GM19372 (cell line): Measurements from ENCODE around the gene PLEK2.
"Not testable (repeated sequence)": the region's sequence is repeated elsewhere in the genome, so short reads cannot be mapped to it uniquely, and the experiment has no call there.

Experiments used
- ATAC-seq: cut with Tn5 transposase; IDR thresholded peaks from one replicate; pipeline ENCODE4 v1.9.1; 2021; ENCODE audit warnings: mild to moderate bottlenecking, low read depth, moderate library complexity; ENCODE audit not compliant: unreplicated experiment

Gene PLEK2

DNA sequence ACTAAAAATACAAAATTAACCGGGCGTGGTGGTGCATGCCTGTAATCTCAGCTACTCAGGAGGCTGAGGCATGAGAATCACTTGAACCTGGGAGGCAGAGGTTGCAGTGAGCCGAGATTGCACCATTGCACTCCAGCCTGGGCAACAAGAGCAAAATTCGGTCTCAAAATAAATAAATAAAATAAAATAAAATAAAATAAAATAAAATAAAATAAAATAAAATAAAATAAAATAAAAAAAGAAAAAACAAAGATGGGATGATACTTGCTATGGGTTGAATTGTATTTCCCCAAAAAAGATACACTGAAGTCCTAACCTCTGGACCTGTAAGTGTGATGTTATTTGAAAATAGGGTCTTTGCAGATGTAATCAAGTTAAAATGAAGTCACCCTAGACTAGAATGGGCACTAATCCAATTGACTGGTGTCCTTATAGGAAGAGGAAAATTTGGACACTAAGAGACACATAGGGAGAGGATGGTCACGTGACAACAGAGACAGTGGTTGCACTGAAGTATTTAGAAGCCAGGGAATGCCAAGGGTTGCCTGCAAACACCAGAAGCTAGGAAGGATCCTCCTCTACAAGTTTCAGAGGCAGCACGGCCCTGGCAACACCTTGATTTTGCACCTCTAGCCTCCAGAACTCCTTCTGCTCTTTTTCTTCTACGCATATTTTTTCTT, 3.7 kb downstream of the PLEK2 start:
- ATAC-seq: not testable (repeated sequence)

DNA sequence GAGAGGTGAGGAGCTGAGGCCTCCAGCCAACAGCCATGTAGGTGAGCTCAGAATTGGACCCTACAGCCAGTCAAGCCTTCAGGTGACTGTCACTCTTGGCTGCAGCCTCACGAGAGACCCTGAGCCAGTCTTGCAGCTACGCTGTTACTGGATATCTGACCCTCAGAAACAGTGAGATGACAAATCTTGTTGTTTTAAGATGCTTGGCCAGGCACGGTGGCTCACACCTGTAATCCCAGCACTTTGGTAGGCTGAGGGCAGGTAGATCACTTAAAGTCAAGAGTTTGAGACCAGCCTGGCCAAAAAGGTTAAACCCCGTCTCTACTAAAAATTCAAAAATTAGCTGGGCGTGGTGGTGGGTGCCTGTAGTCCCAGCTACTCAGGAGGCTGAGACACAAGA, 6.2 kb downstream of the PLEK2 start:
- no peak for ATAC-seq

DNA sequence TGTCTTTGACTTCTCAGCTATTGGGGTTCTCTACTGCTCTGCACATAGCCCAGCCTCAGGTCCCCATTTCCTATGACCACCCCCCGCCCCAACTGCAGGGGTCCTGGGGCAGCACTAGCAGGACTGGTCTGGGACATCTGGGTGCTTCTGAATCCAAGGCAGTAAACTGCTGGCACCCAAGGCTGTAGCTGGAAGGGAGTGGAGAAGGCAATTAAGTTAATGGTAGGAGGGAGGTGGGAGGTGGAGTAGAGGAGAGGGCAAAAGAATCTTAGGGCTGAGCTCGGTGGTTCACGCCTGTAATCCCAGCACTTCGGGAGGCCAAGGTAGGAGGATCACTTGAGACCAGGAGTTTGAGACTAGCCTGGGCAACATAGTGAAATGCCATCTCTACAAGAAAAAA, 11.5 kb downstream of the PLEK2 start:
- no peak for ATAC-seq

DNA sequence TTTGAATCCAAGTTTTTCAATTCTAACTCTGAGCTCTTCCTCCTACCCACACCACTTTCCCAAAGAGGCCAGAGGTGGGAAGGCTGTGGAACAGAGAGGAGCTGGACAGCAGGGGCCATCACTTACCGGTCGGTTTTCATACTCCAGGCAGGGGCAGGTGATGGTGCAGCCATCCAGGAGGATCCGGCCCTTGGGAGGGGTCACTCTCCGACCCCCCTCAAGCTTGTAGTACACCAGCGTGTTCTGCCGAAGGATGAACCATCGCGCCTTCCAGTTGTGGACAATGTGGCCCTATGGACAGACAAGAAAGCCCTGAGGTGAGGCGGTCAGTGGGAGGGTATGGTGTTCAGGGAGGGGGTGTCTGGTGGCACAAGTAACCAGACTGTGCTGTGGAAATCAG, 14.4 kb downstream of the PLEK2 start:
- ATAC-seq: no peak

DNA sequence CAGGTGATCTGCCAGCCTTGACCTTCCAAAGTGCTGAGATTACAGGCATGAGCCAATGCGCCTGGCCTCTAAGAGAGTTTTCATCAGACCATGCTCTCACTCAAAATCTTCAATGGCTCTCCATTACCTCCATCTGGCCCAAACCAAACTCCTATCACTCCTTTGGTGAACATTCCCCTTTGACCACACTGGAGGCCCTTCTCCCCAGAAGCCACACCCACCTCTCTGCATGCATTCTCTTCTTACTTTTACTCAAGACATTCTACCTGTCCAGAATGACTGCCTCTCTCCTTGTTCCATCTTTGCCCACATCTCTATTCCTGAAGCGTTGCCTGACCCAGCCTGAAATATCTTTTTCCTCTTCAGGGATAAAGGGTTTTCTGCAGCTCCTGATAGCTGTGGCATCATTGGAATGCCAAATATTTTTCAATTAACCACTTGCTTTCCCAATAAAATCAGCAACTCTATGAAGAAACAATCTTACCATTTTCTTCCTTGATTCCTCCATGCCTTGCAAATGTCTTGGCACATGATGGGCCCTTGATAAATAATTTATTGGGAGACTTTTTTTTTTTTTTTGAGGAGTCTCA, 15.5 kb downstream of the PLEK2 start:
- no peak for ATAC-seq

DNA sequence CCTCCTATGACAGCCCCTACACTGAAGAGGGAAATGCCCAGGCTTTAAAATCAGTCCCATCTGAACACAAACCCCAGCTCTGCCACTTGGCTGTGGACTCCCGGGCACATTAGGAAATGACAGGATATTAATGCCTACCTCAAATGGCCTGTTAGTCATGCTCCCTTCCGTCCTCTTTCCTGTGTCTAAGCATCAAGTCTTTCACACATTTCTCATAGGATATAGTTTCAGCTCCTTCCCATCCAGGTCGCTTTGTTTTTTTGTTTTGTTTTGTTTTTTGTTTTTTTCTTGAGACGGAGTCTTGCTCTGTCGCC, 16.1 kb downstream of the PLEK2 start:
- no peak for ATAC-seq

DNA sequence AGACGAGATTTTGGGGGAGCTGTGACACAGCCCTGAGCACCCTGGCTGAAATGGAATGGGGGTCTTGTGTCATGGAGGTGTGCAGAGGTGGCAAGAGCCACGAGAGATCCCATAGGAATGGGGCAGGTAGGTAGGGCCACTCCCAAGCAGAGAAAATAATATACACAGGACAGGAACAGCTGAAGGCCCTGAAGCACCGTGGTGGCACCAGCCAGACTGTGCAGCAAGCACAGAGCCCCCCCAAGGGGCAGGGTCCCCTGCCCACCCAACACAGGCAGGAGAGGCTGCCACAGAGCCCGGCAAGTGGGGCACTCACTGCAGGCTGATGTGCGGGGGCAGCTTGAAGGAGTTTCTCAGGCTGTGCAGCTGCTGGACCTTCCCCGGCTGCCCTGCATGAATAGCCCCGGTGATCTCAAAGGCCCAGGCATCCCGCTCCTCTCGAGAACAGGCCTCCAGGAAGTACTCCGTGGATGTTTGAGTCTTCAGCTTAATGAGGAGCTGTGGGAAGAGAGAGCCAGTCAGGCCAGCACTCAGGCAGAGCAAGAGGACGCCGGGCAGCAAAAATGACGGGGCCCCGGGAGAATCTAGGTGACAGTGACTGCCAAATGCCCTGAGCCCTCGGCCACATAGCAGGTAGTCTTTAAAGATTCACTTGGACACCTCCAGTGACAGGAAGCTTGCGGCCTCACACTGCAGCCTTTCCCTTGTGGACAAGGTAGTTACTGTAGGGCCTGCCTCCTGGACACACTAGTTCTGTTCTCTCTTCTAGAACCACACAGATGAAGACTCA, 16.7 kb downstream of the PLEK2 start:
- ATAC-seq: no peak

DNA sequence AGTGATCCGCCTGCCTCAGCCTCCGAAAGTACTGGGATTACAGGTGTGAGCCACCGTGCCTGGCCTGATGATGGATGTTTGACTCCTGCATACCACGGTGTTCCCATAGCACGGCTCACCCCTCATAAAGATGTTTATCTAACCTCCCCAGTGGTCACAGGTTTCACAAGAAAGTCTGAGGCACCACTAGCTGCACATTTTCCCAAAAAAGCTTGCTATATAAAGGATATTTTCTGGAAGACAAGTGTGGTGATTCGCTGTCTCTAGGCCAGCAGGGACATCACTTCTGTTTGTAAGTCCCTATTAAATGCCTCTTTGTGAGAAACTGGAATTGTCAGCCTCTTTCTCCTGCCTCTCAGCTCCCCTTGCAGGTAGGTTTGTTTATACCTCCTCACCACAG, 18.3 kb downstream of the PLEK2 start:
- no peak for ATAC-seq

DNA sequence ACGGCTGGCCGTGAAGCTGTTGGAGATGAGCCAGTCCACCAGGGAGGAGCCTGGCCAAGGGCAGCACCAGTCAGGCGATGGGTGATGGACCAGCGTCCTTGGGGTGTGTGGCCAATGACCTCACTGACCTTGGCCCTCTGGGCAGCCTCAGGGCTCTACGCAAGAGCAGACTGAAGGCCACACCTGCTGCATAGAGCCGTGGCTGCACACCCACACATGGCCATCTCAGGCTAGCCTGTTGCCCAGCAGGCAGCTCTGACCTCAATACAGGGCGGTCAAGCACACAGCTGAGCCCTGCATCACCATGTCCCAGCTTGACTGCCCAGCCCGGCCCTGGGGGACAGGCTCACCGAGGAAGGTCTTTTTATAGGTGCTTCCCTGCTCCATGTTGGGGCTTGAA, 19.2 kb downstream of the PLEK2 start:
- no peak for ATAC-seq

DNA sequence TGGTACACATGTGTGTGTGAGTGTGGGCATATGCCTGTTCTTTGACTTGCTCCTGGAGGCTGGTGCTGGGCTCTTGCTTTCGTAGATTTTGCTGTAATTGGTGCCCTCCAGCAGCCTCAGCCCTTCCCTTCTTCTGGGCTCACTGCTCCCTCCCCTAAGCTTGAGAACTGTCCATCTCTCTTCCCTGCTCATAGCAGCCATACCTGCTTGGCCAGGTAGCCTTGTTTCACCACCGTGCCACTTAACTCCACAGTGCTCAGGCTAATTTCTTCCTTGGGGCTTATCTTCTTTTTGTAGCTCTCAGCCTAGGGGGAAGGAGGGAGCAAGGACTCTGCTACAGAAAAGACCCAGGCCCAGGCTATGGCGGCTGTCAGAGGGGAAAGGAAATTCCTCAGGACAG, 19.8 kb downstream of the PLEK2 start:
- ATAC-seq: no peak

DNA sequence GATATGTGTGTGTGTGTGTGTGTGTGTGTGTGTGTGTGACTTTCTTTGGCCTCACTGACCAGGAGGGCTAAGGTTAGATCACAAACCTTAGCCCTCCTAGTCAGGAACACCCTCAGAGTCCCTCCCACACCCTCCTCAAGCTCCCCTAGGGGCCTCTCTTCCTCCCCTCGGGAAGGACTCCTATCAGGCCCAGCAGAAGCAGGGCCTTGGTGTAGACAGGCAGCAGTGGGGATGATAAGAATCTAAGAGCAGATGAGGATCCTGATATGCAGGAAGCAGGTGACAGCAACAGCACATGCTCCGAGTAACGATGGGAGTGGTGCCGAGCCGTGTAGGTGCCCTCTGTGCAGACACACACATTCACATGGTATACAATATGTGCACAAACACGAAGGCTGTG, 20.7 kb downstream of the PLEK2 start:
- ATAC-seq: no peak

DNA sequence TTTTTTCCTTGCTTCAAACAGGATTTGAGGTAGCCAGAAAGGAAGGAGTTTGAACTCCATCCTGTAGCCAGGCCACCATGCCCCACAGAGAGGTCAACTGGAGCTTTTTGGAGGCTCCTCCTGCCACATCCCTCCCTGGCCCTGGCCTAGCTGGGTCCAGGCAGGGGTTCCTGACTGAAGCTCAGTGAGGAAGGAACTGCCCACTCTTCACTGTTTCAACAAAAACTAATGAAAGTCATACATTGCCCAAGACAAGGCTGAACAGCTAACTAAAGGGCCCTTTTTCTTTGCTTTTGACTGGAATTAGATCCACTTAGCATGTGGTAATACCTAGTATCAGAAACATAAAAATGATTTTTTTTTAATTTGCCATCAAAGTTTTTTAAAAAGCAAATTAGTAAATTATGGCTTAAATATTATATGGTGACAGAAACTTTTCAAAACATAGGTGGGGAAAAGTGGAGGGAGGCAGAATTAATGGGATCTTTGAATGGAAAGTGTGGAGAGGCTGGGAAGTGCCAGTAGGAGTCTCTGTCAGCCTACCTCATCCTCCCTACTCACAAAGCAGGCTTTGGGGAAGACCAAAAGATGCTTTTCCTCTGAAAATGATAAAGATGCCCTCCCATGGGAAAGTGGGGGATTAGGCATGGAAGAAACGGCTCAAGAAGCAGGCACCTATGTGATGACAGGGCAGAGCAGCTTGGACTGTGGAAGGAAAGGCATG, 22.0 kb downstream of the PLEK2 start:
- no peak for ATAC-seq

DNA sequence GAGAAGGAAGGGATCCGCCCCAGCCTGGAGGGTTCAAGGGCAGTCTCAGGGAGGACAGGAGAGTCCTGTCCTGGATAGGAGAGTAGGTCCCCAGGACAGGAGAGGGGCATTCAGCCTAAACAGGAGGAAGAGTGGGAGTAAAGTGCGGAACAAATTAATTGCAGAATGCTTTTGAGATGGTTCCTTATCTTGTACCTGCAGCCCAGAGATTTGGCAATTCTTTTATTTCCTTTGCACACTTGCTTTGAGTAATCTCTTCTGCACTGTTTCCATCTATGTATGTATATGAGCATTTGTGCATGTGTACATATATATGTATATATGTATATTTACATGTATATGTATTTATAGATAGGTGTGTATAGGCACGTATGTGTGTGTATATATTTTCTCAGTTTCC, 22.7 kb downstream of the PLEK2 start:
- no peak for ATAC-seq

DNA sequence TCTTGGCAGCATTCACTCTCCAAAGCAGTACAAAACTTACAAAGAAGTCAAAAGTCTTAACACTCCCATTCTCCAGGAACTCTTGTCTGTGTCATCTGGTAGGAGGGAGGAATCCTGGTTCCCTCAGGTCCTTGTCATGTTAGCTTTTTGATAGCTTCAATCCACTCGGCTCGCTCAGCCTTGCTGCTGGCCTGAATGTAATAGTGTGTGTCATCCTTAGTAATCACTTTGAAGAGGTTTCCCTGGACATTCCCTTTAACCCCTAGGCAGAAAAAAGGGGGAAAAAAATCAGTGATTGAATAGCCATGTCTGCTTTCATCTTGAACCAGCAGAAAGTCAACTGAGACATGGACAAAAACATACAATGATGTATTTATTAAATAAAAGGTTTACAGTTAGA, 24.8 kb downstream of the PLEK2 start:
- ATAC-seq: no peak

DNA sequence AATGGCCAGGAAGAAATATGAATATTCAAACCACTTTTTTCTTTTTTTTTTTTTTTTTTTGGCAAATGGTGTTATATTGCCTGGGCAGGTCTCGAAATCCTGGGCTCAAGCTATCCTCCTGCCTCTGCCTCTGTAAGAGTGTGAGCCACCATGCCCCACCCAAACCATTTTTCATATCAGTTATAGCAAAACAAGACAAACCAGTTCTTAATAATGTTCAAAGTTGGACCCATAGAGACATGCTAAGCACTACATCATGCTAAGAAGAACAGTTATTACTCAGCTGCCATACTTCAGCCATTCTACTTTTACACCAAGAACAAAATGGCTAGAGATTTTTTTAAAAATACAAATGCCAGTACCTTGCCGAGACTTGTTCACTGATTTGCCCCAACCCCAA, 26.3 kb downstream of the PLEK2 start:
- ATAC-seq: no peak

DNA sequence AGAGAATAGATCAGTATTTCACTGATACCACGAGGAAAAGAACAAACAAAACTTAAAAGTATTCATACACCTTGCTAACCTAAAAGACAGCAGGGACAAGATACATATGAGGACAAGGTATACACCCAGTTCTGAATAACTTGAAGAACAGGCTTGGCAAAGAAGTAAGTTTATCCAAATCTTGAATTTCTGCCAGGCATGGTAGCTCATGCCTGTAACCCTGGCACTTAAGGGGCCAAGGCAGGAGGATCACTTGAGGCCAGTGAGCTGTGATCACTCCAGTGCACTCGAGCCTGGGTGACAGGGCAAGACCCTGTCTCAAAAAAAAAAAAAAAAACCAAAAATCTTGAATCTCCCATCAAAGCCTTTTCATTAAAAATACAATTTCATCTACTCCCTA, 26.8 kb downstream of the PLEK2 start:
- no peak for ATAC-seq

DNA sequence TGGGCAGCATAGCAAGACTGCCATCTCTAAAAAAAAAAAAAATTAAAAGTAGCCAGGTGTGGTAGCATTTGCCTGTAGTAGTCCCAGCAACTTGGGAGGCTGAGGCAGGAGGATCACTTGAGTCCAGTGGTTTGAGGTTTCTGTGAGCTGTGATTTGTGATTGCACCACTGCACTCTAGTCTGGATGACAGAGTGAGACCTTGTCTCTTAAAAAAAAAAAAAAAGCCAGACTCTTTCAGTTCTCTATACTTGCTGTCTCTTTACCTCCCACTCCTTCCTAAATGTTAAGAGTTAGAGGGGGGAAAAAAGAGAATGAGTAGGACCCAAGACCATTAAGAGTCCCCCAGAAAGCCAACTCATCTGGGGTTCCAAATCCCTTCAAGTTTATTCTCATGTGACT, 34.0 kb downstream of the PLEK2 start:
- peak; percentile 49 for ATAC-seq

DNA sequence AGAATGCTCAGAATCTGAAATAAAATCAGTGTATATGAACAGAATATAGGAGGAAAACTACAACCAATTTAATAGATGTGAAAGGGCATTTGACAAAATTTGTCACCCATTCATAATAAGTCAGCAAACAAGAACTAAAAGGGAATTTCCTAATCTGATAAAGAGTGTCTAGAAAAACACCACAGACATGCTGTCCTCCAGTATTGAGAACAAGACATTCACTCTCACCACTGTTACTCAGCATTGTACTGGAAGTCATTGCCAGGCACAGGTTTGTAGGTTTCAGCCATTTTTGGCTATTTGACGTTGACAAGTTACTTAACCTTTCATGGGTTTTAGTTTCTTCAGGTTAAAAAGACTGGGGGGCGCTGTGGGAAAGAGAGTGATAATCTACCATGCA, 38.6 kb downstream of the PLEK2 start:
- ATAC-seq: no peak

DNA sequence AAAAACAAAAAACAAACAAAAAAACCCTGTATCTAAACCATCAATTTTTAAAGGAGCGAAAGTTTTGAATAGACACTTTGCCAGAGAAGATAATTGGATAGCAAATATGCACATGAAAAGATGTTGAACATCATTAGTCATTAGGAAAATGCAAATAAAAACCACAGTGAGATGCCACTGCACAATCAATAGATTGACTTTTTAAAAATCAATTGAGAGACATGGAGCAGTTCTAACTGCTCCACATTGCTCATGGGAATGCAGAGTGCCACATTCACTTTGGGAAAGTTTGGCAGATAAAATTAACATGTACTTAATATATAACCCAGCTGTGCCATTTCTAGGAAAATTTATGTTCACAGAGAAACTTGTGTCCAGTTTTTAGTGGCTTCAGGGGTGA, 39.1 kb downstream of the PLEK2 start:
- no peak for ATAC-seq

DNA sequence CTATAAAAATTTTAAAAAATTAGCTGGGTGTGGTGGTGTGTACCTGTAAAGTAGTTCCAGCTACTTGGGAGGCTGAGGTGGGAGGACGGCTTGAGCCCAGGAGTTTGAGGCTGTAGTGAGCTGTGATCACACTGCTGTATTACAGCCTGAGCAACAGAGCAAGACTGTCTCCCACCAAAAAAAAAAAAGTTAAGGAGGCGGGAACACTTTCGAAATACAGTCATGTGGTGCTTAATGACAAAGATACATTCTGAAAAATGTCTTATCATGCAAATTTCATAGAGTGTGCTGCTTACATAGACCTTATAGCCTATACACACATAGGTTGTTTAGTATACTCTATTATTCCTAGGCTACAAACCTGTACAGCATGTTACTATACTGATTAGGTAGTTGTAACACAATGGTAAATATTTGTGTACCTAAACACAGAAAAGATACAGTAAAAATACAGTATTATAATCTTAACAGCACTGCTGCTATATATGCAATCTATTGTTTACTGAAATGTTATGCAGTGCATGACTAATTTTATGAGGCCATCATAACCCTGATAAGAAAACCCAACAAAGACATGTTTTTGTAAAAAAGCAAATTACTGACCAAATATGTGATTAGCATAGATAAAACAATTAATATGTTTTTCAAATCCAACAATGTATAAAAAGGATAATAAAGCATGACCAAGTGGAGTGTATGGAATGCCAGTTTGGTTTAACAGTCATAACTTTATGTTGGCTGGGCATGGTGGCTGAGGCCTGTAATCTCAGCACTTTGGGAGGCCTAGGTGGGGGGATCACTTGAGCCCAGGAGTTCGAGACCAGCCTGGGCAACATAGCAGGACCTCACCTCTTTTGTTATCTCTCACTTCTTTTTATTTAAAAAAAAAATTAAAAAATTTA, 40.5 kb downstream of the PLEK2 start:
- ATAC-seq: no peak
